GM12878 (cell line): ENCODE measurements around the gene SCGB3A1. TPM values are rescaled to one million over a fixed set of nuclear protein-coding genes. Genes with fewer than 3 reads are reported as not detected.

Experiments
- ATAC-seq: fragments of 200-7000 bp; cut with Tn5 transposase; 3 replicates; pipeline ENCODE4 v1.9.1; 2020; ENCODE audit warnings: mild to moderate bottlenecking, moderate library complexity
- BruUV-seq: library from RNA; stranded (reverse); fragments of 400-500 nt; replicated peaks from 2 replicates; lab custom pipeline; 2021; lab: Mats Ljungman, UMichigan
- CTCF ChIA-PET: fragments of 300-600 bp; sonication (Branson Sonifier 250); formaldehyde crosslinking; extraction: SDS; loops from one replicate; lab custom pipeline; 2021; ENCODE audit warnings: inconsistent platforms; lab: Yijun Ruan, JAX
- POLR2A ChIA-PET: fragments of 350-600 bp; formaldehyde crosslinking; extraction: SDS; loops from one replicate; lab custom pipeline; 2021; ENCODE audit warnings: inconsistent platforms; lab: Charles Lee
- RAD21 ChIA-PET: fragments of 300-600 bp; sonication (Branson Sonifier 250); formaldehyde crosslinking; loops from one replicate; lab custom pipeline; 2023; ENCODE audit warnings: antibody characterized with exemption; ENCODE audit not compliant: unreplicated experiment; lab: Charles Lee
- SMC1A ChIA-PET: fragments of 300-600 bp; sonication (Branson Sonifier 250); formaldehyde crosslinking; loops from one replicate; lab custom pipeline; 2023; ENCODE audit not compliant: unreplicated experiment, uncharacterized antibody; lab: Charles Lee
- DNase-seq: peaks from one replicate; pipeline ENCODE4 v3.0.0-alpha.2; 2011; ENCODE audit warnings: low read depth, low spot score
- FAIRE-seq: peaks from 3 replicates; lab custom pipeline; 2011; peaks lifted over from hg19 to GRCh38; lab: Jason Lieb, UNC
- H2AFZ ChIP-seq: 2 replicates; pipeline ENCODE4 v1.6.0; 2011; ENCODE audit warnings: low read depth, low read length, control low read depth; ENCODE audit not compliant: control insufficient read depth
- H3K27ac ChIP-seq: 2 replicates; pipeline ENCODE4 v1.5.1; 2011; ENCODE audit warnings: control low read depth; ENCODE audit not compliant: control insufficient read depth, insufficient read depth
- H3K27me3 ChIP-seq, 2 experiments: replicated peaks in 1 of 2; 2 replicates each; pipeline versions ENCODE4 v1.6.0 to v1.6.1; 2011; ENCODE audit warnings: low read length in 1 of 2; ENCODE audit not compliant: control insufficient read depth in 2 of 2, insufficient read depth in 2 of 2
- H3K36me3 ChIP-seq, 2 experiments: 2 replicates each; pipeline ENCODE4 v1.5.1; 2011; ENCODE audit warnings: low read length in 1 of 2; ENCODE audit not compliant: control insufficient read depth in 2 of 2, insufficient read depth in 2 of 2
- H3K4me1 ChIP-seq: 2 replicates; pipeline ENCODE4 v1.6.1; 2011; ENCODE audit warnings: mild to moderate bottlenecking, low read length, moderate library complexity, mixed read lengths; ENCODE audit not compliant: control insufficient read depth, insufficient read depth
- H3K4me2 ChIP-seq: 2 replicates; pipeline ENCODE4 v1.6.0; 2011; ENCODE audit warnings: control low read depth; ENCODE audit not compliant: control insufficient read depth, insufficient read depth
- H3K4me3 ChIP-seq: fragments of 200-600 bp; sonication (generic); 2 replicates; pipeline ENCODE4 v1.5.1; 2016
- H3K79me2 ChIP-seq: 2 replicates; pipeline ENCODE4 v1.6.0; 2011; ENCODE audit warnings: low read length; ENCODE audit not compliant: control insufficient read depth, insufficient read depth
- H3K9ac ChIP-seq: 2 replicates; pipeline ENCODE4 v1.8.0; 2011; ENCODE audit warnings: low read length, control low read depth, mixed read lengths; ENCODE audit not compliant: control insufficient read depth, insufficient read depth
- H3K9me3 ChIP-seq: replicated peaks from 3 replicates; pipeline ENCODE4 v1.5.1; 2011; ENCODE audit warnings: mild to moderate bottlenecking, low read length; ENCODE audit not compliant: control insufficient read depth, insufficient read depth
- H4K20me1 ChIP-seq: 2 replicates; pipeline ENCODE4 v1.6.0; 2011; ENCODE audit not compliant: control insufficient read depth, insufficient read depth
- FOXK2 ChIP-seq: fragments of 450-650 bp; IDR thresholded peaks from 2 replicates; pipeline ENCODE4 v1.6.1; 2017; ENCODE audit warnings: mild to moderate bottlenecking, moderate library complexity
- KAT2A ChIP-seq: conservative IDR thresholded peaks from 2 replicates; pipeline ENCODE4 v1.6.1; 2011; ENCODE audit warnings: low read depth, low read length; ENCODE audit not compliant: control insufficient read depth
- MEF2A ChIP-seq: IDR thresholded peaks from 2 replicates; pipeline ENCODE4 v1.6.1; 2011; ENCODE audit warnings: low read depth, mild to moderate bottlenecking, low read length, moderate library complexity; ENCODE audit not compliant: insufficient read depth
- MTA2 ChIP-seq: fragments of 450-650 bp; IDR thresholded peaks from 2 replicates; pipeline ENCODE4 v1.6.1; 2016; ENCODE audit warnings: low read depth, mild to moderate bottlenecking, moderate library complexity
- NKRF ChIP-seq: fragments of 450-650 bp; conservative IDR thresholded peaks from 2 replicates; pipeline ENCODE4 v1.6.1; 2017; ENCODE audit warnings: mild to moderate bottlenecking, moderate library complexity
- NR2F1 ChIP-seq: fragments of 450-650 bp; conservative IDR thresholded peaks from 2 replicates; pipeline ENCODE4 v1.6.1; 2017; ENCODE audit warnings: mild to moderate bottlenecking
- RB1 ChIP-seq: fragments of 450-650 bp; formaldehyde crosslinking; IDR thresholded peaks from 2 replicates; pipeline ENCODE4 v1.6.1; 2017; ENCODE audit warnings: mild to moderate bottlenecking, borderline replicate concordance
- SMAD1 ChIP-seq: fragments of 450-650 bp; IDR thresholded peaks from 2 replicates; pipeline ENCODE4 v1.6.1; 2018; ENCODE audit warnings: mild to moderate bottlenecking, low read depth; ENCODE audit not compliant: partially characterized antibody
- STAT1 ChIP-seq: fragments of 450-650 bp; conservative IDR thresholded peaks from 2 replicates; pipeline ENCODE4 v1.6.1; 2014; ENCODE audit warnings: antibody characterized with exemption, mild to moderate bottlenecking
- ZBTB40 ChIP-seq: fragments of 450-650 bp; IDR thresholded peaks from 2 replicates; pipeline ENCODE4 v1.6.1; 2016; ENCODE audit warnings: mild to moderate bottlenecking, moderate library complexity, borderline replicate concordance
- ZNF687 ChIP-seq: fragments of 450-650 bp; IDR thresholded peaks from 2 replicates; pipeline ENCODE4 v1.6.1; 2017; ENCODE audit warnings: mild to moderate bottlenecking, moderate library complexity
- WGBS: methylation state at CpG from one replicate; pipeline ENCODE4 v1.1.6; 2016; ENCODE audit warnings: low lambda C conversion rate; ENCODE audit not compliant: insufficient replicate concordance, insufficient coverage; ENCODE audit errors: missing lambda C conversion rate; 5-methylcytosine and 5-hydroxymethylcytosine counted together
- in situ Hi-C: fragments of 300-500 bp; cut with MboI; formaldehyde crosslinking; loops from 9 replicates; pipeline ENCODE4 v1.14.3; 2018; ENCODE audit warnings: mixed read lengths
- intact Hi-C: fragments of 100-400 bp; cut with micrococcal nuclease; formaldehyde crosslinking; loops from one replicate; pipeline ENCODE4 v1.14.2; 2022; ENCODE audit not compliant: unreplicated experiment
- polyA plus RNA-seq, 11 experiments: library from polyadenylated mRNA; depleted of rRNA in 4 of 11; unstranded in 6 of 11; stranded (reverse) in 5 of 11; fragments of >200 nt; fragmentation: Nextera tagmentation in 4 of 11; fragmentation: Illumina TruSeq in 1 of 11; extraction: Ambion mirVana in 4 of 11; extraction: Trizol in 1 of 11; gene quantifications; 1 replicate in 1 of 11; 2 replicates in 10 of 11; pipeline versions ENCODE4 v1.2.1 to v1.2.3, GENCODE V29; 2011 to 2016; ENCODE audit warnings: inconsistent platforms in 2 of 11, missing spikeins in 2 of 11, low read depth in 1 of 11
- total RNA-seq, 4 experiments: library from RNA; depleted of rRNA in 3 of 4; stranded (reverse); fragments of >200 nt in 3 of 4; fragmentation: Illumina TruSeq in 1 of 4; extraction: Trizol in 1 of 4; gene quantifications; 2 replicates each; pipeline versions ENCODE4 v1.2.1 to v1.2.3, GENCODE V29; 2013 to 2021

The SCGB3A1 gene
- total and polyA plus RNA-seq, 10 of the 15 experiments (the other 5 are each of a cell fraction or from before 2014, with no cell fraction given) = 0.46 TPM; not detected in 9

- no peak for TF ChIP-seq ZNF687
- TF ChIP-seq, all 136 proteins: peak for 0
Measured at GRCh38 chr5:180628211-180628610, 36.9 kb upstream of the SCGB3A1 start (continued).

- ChIA-PET SMC1A (interaction anchor here (1.6 kb wide), 1 partner anchor 21 kb away, joined by 3 read pairs; no protein-coding TSS in a partner anchor), CTCF (no interaction called here), RAD21 (no interaction called here), POLR2A (no interaction called here)
- Histone ChIP-seq H3K27me3 (no peaks in the 10 kb centered on the region; a peak in 2 of 4 replicates), H3K4me2 (no peak overlapping the region), H2AFZ (no peak overlapping the region), H4K20me1 (no peaks in the 10 kb centered on the region), H3K4me3 (no peak overlapping the region), H3K79me2 (no peaks in the 10 kb centered on the region), H3K4me1 (no peaks in the 10 kb centered on the region), H3K36me3 (no peaks in the 10 kb centered on the region), H3K9me3 (no peaks in the 10 kb centered on the region)
- ATAC-seq (no peak), DNase-seq (no peak), FAIRE-seq (no peak)
- WGBS = 32% methylated on average over 12 of the region's 12 CpGs
- BruUV-seq = no TSS peak
- intact Hi-C loops = no loop called here
- in situ Hi-C loops = no loop called here
- TF ChIP-seq SMAD1 = no peak
- no peak for TF ChIP-seq MEF2A
- TF ChIP-seq STAT1 = no peak
- no peak for TF ChIP-seq RB1
- no peak for TF ChIP-seq MTA2
- TF ChIP-seq ZBTB40 = no peak
- TF ChIP-seq FOXK2 = no peak
- TF ChIP-seq NR2F1 = no peak
- no peak for TF ChIP-seq NKRF
- TF ChIP-seq KAT2A = no peak
- TF ChIP-seq, all 136 proteins: peak for 0
- H3K27ac ChIP-seq = no peak overlapping the region
- H3K9ac ChIP-seq = no peak overlapping the region
Measured at GRCh38 chr5:180627386-180628120, 36.3 kb upstream of the SCGB3A1 start.
